Kidney epithelial cell (primary cell): Measurements from ENCODE around the gene MCAT. TPM values are rescaled to one million over a fixed set of nuclear protein-coding genes. Genes with fewer than 3 reads are reported as not detected.

ENCODE experiments used
- DNase-seq: peaks from one replicate; pipeline ENCODE4 v3.0.0-alpha.2; 2010; ENCODE audit warnings: low read depth
- H3K27me3 ChIP-seq: 2 replicates; pipeline ENCODE4 v1.6.0; 2011; ENCODE audit warnings: low read length; ENCODE audit not compliant: control insufficient read depth, insufficient read depth
- H3K36me3 ChIP-seq: 2 replicates; pipeline ENCODE4 v1.5.1; 2011; ENCODE audit warnings: low read length; ENCODE audit not compliant: control insufficient read depth, insufficient read depth
- H3K4me3 ChIP-seq: 2 replicates; pipeline ENCODE4 v1.5.1; 2011; ENCODE audit warnings: low read depth, mild to moderate bottlenecking, control low read depth, low read length
- total RNA-seq: library from RNA; depleted of rRNA; stranded (reverse); fragments of >200 nt; gene quantifications from 2 replicates; pipeline ENCODE4 v1.2.3, GENCODE V29; 2015
- TF ChIP-seq, protein P1 (sequence below): IDR thresholded peaks from 2 replicates; pipeline ENCODE4 v1.5.1; 2011; ENCODE audit warnings: mild to moderate bottlenecking, moderate library complexity, low read length, control low read depth, inconsistent platforms; ENCODE audit not compliant: insufficient read depth, poor library complexity, severe bottlenecking

The MCAT gene
- total RNA-seq, 1 donor from 2014 or later, result 32.8 TPM

GRCh38 chr22:43118953-43119458, 24.2 kb downstream of the MCAT start:
- no peak for DNase-seq
- TF ChIP-seq, protein P1, sequence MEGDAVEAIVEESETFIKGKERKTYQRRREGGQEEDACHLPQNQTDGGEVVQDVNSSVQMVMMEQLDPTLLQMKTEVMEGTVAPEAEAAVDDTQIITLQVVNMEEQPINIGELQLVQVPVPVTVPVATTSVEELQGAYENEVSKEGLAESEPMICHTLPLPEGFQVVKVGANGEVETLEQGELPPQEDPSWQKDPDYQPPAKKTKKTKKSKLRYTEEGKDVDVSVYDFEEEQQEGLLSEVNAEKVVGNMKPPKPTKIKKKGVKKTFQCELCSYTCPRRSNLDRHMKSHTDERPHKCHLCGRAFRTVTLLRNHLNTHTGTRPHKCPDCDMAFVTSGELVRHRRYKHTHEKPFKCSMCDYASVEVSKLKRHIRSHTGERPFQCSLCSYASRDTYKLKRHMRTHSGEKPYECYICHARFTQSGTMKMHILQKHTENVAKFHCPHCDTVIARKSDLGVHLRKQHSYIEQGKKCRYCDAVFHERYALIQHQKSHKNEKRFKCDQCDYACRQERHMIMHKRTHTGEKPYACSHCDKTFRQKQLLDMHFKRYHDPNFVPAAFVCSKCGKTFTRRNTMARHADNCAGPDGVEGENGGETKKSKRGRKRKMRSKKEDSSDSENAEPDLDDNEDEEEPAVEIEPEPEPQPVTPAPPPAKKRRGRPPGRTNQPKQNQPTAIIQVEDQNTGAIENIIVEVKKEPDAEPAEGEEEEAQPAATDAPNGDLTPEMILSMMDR, result no peak
- Histone ChIP-seq H3K4me3 (no peak overlapping the region), H3K36me3 (no peaks in the 10 kb centered on the region), H3K27me3 (no peaks in the 10 kb centered on the region)

DNA sequence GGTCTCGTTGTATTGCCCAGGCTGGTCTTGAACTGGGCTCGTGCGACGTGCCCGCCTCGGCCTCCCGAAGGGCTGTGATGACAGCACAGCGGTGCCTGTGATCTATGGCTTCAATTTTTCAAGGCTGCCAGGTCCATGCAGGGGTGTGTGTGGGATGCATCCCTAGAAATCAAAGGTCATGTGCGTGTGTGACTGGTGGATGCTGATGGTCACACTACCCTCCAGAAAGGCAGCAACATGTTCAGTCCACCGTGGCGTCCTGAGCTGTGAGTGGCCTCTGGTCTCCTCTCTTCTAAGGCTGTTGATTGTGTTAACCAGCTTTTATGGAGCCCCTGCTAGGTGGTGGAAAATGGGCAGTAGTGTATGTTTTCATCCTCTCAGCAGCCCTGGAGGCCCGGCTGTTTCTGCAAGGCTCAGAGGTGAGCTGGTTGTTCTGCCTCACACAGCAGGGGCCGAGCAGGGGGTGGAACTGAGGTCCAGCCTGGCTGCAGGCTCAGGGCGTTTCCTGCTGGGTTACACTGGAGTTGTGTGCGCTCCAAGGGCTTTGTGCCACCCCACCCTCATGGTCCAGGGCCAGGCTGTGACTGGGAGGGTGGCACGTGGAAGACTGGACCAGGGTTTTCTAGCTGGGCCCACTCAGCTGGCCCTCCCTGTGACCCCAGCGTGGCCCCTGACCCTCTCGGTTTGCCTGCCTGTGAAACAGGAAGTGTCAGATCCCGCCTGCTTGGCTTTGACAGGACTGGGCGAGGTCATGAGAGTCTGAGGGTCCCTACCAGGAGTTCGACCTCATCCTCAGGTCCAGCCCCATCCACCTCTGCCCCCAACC, 25.0 kb downstream of the MCAT start:
- no peak for DNase-seq
- TF ChIP-seq, protein P1, result no peak
- Histone ChIP-seq H3K36me3 (no peaks in the 10 kb centered on the region), H3K4me3 (no peak overlapping the region), H3K27me3 (no peaks in the 10 kb centered on the region)

- H3K36me3 ChIP-seq, result no peaks in the 10 kb centered on the region
- no peak overlapping the region for H3K4me3 ChIP-seq
- H3K27me3 ChIP-seq, result peaks cover under 1% of the 10 kb centered on the region
- no peak for DNase-seq
- TF ChIP-seq, protein P1, result no peak
Observed at GRCh38 chr22:43116932-43117331, 26.3 kb downstream of the MCAT start.

GRCh38 chr22:43114958-43115357, 28.2 kb downstream of the MCAT start:
- H3K36me3 ChIP-seq, result no peaks in the 10 kb centered on the region
- peaks cover 18% of the 10 kb centered on the region for H3K27me3 ChIP-seq
- DNase-seq, result no peak
- TF ChIP-seq, protein P1, result no peak
- H3K4me3 ChIP-seq, result no peak overlapping the region

DNA sequence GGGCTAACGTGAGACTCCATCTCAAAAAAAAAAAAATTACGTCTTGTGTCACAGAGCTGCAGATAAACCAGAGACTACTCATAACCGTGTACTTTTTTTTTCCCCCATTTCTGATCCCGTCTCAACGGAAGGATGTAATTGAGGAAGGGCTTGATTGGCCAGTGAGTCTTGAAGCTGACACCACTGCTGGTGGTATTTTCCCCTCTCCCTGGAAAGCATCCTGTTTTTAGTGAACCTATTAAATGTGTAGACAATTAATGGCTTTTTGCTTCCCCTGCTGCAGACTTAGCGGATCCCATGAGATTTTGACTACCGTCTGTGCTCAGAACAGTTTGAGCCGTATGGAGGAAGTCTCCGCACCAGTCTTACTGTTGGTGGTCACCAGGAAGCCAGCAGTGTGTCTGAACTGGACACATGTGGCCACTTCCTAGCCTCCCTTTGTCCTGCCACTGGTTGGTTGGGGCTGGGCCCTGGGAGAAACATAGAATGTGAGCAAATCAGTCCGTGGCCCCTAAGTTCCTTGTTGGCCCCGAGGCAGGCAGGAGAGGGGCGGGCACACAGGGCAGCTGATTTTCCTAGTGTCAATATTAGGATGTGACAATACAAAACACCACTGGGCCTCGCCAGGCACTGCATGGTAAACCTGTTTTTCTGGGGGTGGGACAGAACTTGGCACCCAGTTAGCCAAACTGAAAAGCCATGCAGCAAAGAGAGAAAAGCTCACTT, 29.5 kb downstream of the MCAT start:
- Histone ChIP-seq H3K36me3 (no peaks in the 10 kb centered on the region), H3K27me3 (peaks cover 23% of the 10 kb centered on the region), H3K4me3 (no peak overlapping the region)
- TF ChIP-seq, protein P1, result no peak
- no peak for DNase-seq
